GM19468 (cell line): ENCODE measurements around the gene ARL6IP5.

Experiments
- ATAC-seq: cut with Tn5 transposase; IDR thresholded peaks from one replicate; pipeline ENCODE4 v1.9.1; 2021; ENCODE audit warnings: mild to moderate bottlenecking, moderate library complexity, moderate number of reproducible peaks; ENCODE audit not compliant: unreplicated experiment; ENCODE audit errors: extremely low read depth

ARL6IP5 gene

GRCh38 chr3:69085833-69086722 lies 1.3 kb downstream of the ARL6IP5 start:
- no peak for ATAC-seq

GRCh38 chr3:69087030-69087791 lies 2.5 kb downstream of the ARL6IP5 start:
- no peak for ATAC-seq

- peak; percentile 9 for ATAC-seq
Measured at GRCh38 chr3:69088063-69088462, 3.3 kb downstream of the ARL6IP5 start.

DNA sequence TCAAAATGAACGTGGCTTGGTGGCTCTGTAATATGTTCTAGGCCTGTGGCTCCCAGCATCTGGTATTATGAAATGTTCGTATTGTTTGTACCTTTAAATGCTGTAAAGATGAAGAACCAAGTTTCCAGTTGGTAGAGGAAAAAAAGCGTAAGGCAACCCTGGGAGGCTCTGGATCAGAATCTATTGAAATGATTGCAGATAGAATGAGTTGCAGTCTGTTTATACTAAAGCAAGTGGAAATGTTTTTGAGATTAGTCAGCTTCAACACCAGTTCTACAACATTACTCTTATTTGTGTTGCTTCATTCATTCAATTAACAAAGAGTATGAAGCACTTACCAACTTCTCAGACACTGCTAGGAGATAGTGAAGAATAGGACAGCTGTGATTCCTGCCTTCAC lies 5.3 kb downstream of the ARL6IP5 start:
- no peak for ATAC-seq

GRCh38 chr3:69091389-69092029 lies 6.8 kb downstream of the ARL6IP5 start:
- ATAC-seq: no peak

DNA sequence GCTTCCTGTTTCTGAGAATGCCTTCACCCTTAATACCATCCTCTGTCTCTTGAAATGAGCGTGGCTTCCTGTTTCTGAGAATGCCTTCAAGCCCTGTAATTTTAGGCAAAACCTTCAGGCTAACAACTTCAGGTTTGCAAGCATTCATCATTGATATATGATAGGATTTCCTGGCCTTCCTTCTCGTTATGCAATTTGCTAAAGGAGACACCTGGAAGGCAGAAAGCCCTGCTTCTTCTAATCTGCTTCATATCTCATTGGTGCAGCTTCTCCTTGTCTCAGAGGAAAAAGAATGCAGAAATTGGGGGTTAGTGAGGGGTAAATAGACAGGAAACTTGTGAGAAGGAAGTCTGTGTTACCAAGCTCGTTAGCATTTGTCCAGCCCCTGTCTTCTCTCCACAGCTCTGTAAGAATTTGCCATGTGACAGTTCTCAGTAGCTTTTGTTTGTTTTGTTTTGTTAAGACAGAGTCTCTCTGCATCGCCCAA lies 7.3 kb downstream of the ARL6IP5 start:
- ATAC-seq: peak; percentile 69

GRCh38 chr3:69094467-69095205 lies 9.9 kb downstream of the ARL6IP5 start:
- ATAC-seq: no peak

DNA sequence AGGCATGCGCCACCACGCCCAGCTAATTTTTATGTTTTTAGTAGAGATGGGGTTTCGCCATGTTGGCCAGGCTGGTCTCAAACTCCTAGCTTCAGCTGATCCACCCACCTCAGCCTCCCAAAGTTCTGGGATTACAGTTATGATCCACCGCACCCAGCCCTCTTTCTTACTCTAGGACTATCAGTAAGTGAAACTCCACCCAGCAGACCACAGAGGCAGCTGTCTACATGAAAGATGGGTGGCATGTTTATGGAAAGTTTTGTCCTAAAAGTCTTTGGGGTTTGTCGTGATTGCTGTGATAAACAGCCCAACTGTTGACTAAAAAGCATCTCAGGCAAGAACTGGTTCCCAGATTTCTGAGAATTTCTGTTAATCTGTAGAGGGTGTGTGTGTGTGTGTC lies 10.9 kb downstream of the ARL6IP5 start:
- ATAC-seq: no peak

DNA sequence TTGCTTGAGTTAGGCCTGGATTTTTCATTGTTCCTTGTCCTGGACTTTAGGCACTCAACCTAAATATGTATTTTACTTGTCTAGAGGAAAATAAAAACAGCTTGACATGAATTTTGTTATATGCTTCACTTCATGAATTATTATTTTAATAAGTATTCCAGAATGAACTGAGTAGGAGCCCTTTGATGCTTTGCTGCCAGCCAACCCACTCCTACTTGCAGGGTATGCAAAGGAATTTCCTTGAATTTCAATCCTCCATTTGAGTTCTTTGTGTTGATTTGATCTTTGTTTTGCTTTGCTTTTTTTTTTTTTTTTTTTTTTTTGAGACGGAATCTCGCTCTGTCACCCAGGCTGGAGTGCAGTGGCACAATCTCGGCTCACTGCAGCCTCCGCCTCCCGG lies 11.6 kb downstream of the ARL6IP5 start:
- no peak for ATAC-seq

GRCh38 chr3:69097407-69098086 lies 12.8 kb downstream of the ARL6IP5 start:
- no peak for ATAC-seq

GRCh38 chr3:69099576-69099975 lies 14.8 kb downstream of the ARL6IP5 start:
- ATAC-seq: no peak

- no peak for ATAC-seq
Measured at GRCh38 chr3:69102384-69102783, 17.6 kb downstream of the ARL6IP5 start.

DNA sequence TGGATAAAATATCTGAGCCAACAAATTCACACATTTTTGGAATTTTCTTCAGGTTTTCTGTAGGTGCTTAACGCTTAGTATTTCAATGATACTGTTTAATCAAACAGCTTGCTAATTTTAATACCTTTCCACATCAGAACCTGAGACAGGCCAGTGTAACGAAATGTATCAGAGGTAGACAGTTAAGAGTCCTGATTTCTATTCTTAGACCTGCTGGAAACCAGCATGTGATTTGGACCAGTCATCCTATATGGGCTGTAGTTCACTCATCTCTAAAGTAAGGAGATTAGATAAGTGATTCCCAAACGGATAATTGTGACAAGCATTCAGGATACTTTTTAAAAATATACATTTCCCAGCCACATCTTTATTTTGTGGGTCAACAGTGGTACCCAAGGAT lies 18.4 kb downstream of the ARL6IP5 start:
- ATAC-seq: no peak

GRCh38 chr3:69104586-69104985 lies 19.8 kb downstream of the ARL6IP5 start:
- no peak for ATAC-seq

GRCh38 chr3:69105320-69105719 lies 20.6 kb downstream of the ARL6IP5 start:
- no peak for ATAC-seq

- no peak for ATAC-seq
Measured at GRCh38 chr3:69107841-69108240, 23.1 kb downstream of the ARL6IP5 start.

- no peak for ATAC-seq
Measured at GRCh38 chr3:69108811-69109210, 24.1 kb downstream of the ARL6IP5 start.

DNA sequence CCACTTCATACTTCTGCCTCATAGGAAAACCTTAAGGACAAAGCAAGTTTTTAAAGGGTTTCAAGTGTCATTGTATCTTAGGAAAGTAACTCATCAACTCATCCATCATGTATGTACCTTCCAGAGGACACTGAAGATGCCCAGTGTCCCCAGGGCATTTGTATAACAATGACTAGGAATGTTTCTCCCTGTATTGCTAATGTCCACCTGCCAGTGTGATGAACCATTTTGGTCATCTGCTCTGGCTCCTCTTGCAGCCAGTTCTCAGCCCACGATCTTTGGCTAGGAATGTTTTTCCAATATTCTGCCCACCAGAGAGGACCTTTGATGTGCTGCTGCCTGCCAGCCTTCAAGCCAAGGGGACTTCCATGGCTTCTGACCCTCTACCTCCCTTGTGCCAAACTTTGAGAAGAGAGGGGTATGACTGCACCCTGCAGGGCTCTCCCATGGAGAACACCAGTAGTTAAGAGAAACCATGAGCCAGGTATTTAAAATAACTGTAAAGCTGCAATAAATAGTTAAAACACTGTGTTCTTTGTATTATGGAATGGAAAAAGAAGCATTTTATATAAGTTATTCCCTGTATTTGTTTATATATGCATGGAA lies 26.3 kb downstream of the ARL6IP5 start:
- no peak for ATAC-seq

DNA sequence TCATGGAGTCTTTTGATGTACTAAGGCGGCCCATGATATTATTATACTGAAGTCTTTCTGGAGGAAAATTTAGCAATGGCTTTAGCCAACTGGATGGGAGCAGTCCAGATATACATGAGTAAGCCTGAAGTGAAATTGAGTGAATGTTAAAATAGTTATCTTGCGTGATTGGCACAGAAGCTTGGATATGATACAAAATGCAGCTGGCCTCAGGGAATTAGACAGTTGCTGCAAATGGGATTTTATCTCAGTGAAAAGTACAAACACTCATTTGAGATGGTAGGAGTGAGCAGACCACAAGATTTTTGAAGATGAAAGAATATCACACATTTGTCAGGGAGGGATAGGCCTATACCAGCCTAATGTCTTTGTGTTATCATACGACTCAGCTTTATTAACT lies 28.8 kb downstream of the ARL6IP5 start:
- ATAC-seq: no peak
